Nephron (organoid): Measurements from ENCODE around the gene SORCS2.

Experiments
- H3K27ac Mint-ChIP-seq, 3 experiments: 2 replicates each; pipeline ENCODE4 v1.8.0; 2020; ENCODE audit warnings: mixed read lengths in 3 of 3, mild to moderate bottlenecking in 2 of 3, moderate library complexity in 1 of 3
- H3K27me3 Mint-ChIP-seq: 2 replicates; pipeline ENCODE4 v1.8.0; 2021; ENCODE audit warnings: low read depth, mild to moderate bottlenecking, moderate library complexity, mixed read lengths
- H3K36me3 Mint-ChIP-seq: 2 replicates; pipeline ENCODE4 v1.8.0; 2020; ENCODE audit warnings: low read depth, mixed read lengths
- H3K4me1 Mint-ChIP-seq: 2 replicates; pipeline ENCODE4 v1.8.0; 2020; ENCODE audit warnings: mixed read lengths
- H3K4me3 Mint-ChIP-seq, 3 experiments: 2 replicates each; pipeline ENCODE4 v1.8.0; 2020; ENCODE audit warnings: mild to moderate bottlenecking in 3 of 3, mixed read lengths in 3 of 3, moderate library complexity in 2 of 3
- H3K9me3 Mint-ChIP-seq: 2 replicates; pipeline ENCODE4 v1.8.0; 2020; ENCODE audit warnings: mixed read lengths
- CTCF ChIP-seq, 3 experiments: fragments of 200-600 bp; sonication (generic); IDR thresholded peaks; one replicate each; pipeline ENCODE4 v1.5.0; 2021; ENCODE audit warnings: antibody characterized with exemption in 3 of 3; ENCODE audit not compliant: unreplicated experiment in 3 of 3

The SORCS2 gene

GRCh38 chr4:7370038-7370437 is 177.7 kb downstream of the SORCS2 start:
- no peaks in the 10 kb centered on the region for H3K9me3 Mint-ChIP-seq
- no peak overlapping the region for H3K27ac Mint-ChIP-seq
- H3K36me3 Mint-ChIP-seq: no peaks in the 10 kb centered on the region
- H3K4me1 Mint-ChIP-seq: peaks cover 60% of the 10 kb centered on the region
- peaks cover 18% of the 10 kb centered on the region for H3K27me3 Mint-ChIP-seq
- H3K4me3 Mint-ChIP-seq: no peak overlapping the region
- TF ChIP-seq CTCF (IDR thresholded peaks at IDR 0.05; ENCODE audit: unreplicated experiment in 3 of 3): no peak

GRCh38 chr4:7371210-7371941 is 179.0 kb downstream of the SORCS2 start:
- no peaks in the 10 kb centered on the region for H3K9me3 Mint-ChIP-seq
- TF ChIP-seq CTCF (IDR thresholded peaks at IDR 0.05; ENCODE audit: unreplicated experiment in 3 of 3): no peak
- H3K36me3 Mint-ChIP-seq: no peaks in the 10 kb centered on the region
- H3K27ac Mint-ChIP-seq: peak overlapping the region in 2 of 3 experiments; percentile 36 to 42
- peaks cover 22% of the 10 kb centered on the region for H3K27me3 Mint-ChIP-seq
- peaks cover 59% of the 10 kb centered on the region for H3K4me1 Mint-ChIP-seq
- peak overlapping the region in 1 of 3 experiments; percentile 27 for H3K4me3 Mint-ChIP-seq

GRCh38 chr4:7372673-7373072 is 180.3 kb downstream of the SORCS2 start:
- Mint-ChIP-seq H3K27me3 (peaks cover 21% of the 10 kb centered on the region), H3K9me3 (no peaks in the 10 kb centered on the region), H3K4me1 (peaks cover 62% of the 10 kb centered on the region), H3K36me3 (no peaks in the 10 kb centered on the region), H3K4me3 (peak overlapping the region in 1 of 3 experiments; percentile 19), H3K27ac (peak overlapping the region in 2 of 3 experiments; percentile 14 to 37)
- no peak for TF ChIP-seq CTCF (IDR thresholded peaks at IDR 0.05; ENCODE audit: unreplicated experiment in 3 of 3)

- H3K36me3 Mint-ChIP-seq: no peaks in the 10 kb centered on the region
These were observed 182.2 kb downstream of the SORCS2 start for GRCh38 chr4:7374571-7374970.

GRCh38 chr4:7375427-7375826 is 183.1 kb downstream of the SORCS2 start:
- Mint-ChIP-seq H3K36me3 (no peaks in the 10 kb centered on the region), H3K27me3 (peaks cover 22% of the 10 kb centered on the region), H3K27ac (peak overlapping the region in 1 of 3 experiments; percentile 70), H3K4me3 (no peak overlapping the region), H3K4me1 (peaks cover 59% of the 10 kb centered on the region), H3K9me3 (no peaks in the 10 kb centered on the region)
- TF ChIP-seq CTCF (IDR thresholded peaks at IDR 0.05; ENCODE audit: unreplicated experiment in 3 of 3): no peak

More at GRCh38 chr4:7374571-7374970, 182.2 kb downstream of the SORCS2 start:
- Mint-ChIP-seq H3K4me1 (peaks cover 62% of the 10 kb centered on the region), H3K27me3 (peaks cover 21% of the 10 kb centered on the region), H3K4me3 (no peak overlapping the region), H3K27ac (no peak overlapping the region), H3K9me3 (no peaks in the 10 kb centered on the region)
- TF ChIP-seq CTCF (IDR thresholded peaks at IDR 0.05; ENCODE audit: unreplicated experiment in 3 of 3): no peak
